A549 (cell line): ENCODE measurements around the gene ACSL3.

ENCODE experiments used
- BHLHE40 ChIP-seq: IDR thresholded peaks from 2 replicates; pipeline ENCODE4 v1.6.1; 2012; ENCODE audit warnings: low read depth, low read length, inconsistent platforms
- CTCF ChIP-seq: fragments of >200 bp; sonication (Bioruptor Twin); formaldehyde crosslinking; IDR thresholded peaks from 3 replicates; pipeline ENCODE4 v1.5.1; 2016
- FOSL2 ChIP-seq, 2 experiments: fragments of 450-650 bp in 1 of 2; fragments of >200 bp in 1 of 2; sonication (Bioruptor Twin) in 1 of 2; formaldehyde crosslinking; IDR thresholded peaks; 2 replicates each; pipeline versions ENCODE4 v1.5.0 to v1.6.1; 2016 to 2020; ENCODE audit warnings: mild to moderate bottlenecking in 1 of 2, moderate library complexity in 1 of 2
- KDM5A ChIP-seq: fragments of 200-600 bp; sonication (generic); IDR thresholded peaks from 2 replicates; pipeline ENCODE4 v1.6.1; 2016; ENCODE audit warnings: antibody characterized with exemption, mild to moderate bottlenecking
- MAFK ChIP-seq: fragments of 450-650 bp; IDR thresholded peaks from 2 replicates; pipeline ENCODE4 v1.6.1; 2014; ENCODE audit not compliant: partially characterized antibody

GRCh38 chr2:222872551-222872950 lies 11.7 kb downstream of the ACSL3 start:
- TF ChIP-seq FOSL2 (IDR thresholded peaks at IDR 0.05) (no peak), FOSL2 (CRISPR knock-in tag; IDR thresholded peaks at IDR 0.05) (no peak), CTCF (no peak), MAFK (no peak), BHLHE40 (no peak), KDM5A (no peak)
